NCI-H748 treated with DMSO at 0.1 percent for 48 hours (cell line): ENCODE results near the gene NDRG3.
A peak's percentile ranks its signal among the peaks of the same experiment; 100 is the strongest.

Experiments
- DNase-seq: peaks from one replicate; lab custom pipeline; 2025; lab: John Stamatoyannopoulos, UW

NDRG3 gene

DNA sequence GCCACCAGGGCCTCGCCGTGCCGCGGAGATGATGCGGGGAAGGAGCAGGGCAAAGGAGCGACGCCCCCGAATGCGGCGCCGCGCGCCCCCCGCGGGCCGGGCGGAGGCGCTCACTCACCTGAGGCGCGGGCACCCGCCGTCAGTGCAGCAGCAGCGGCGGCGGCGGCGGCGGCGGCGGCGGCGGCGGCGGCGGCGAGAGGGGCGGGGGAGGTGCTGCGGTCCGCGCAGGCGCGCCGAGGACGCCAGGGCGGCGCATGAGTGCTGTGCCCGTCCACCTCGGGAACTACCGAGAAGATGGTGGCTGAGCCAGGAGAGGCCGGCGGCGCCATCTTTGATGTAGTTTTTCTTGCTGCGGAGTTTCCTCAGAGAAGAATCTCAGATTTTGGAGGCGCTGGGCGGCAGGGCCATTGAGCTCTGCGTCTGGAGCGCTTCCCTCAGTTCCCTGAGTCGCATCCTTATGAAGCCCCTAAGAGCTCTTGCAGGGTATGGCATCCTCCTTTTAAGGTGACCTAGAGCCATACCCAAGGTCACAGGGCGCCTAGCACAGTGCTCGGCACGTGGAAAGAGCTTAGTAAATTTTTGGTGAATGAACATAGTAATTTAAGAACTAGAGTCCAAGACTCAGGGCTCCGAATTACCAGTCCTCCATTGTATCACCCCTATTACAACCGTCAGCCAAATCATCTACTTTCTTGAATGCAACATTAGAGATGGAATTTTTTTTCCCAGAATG, at the start of gene NDRG3:
Gene NDRG3, minus strand, starts transcription at position 164 of the 733 bp plus-strand sequence. CDS start 24,355 bp downstream, outside the sequence.
- DNase-seq: peak; percentile 76

- DNase-seq: no peak
Observed at GRCh38 chr20:36794116-36794474, 48.2 kb upstream of the NDRG3 start.

GRCh38 chr20:36793294-36794115, 47.6 kb upstream of the NDRG3 start:
- no peak for DNase-seq

- DNase-seq: no peak
Observed at GRCh38 chr20:36792422-36792821, 46.5 kb upstream of the NDRG3 start.

DNA sequence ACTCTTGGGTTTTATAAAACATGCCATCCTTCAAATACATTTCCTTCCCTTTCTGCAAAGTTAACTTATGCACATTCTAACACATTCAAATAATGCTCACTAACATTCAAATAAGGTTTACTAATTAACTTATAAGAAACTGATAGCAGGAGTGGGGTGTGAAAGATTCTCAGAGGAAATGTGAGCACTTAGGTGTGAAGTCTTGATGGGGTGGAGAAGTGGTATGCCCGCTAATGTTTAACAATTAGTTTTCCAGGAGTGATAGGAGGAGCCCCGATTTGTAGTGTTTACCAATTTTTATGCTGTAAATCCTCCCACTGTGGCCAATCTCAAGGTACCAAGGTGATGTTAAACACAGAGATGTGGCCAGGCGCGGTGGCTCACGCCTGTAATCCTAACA, 46.0 kb upstream of the NDRG3 start:
- DNase-seq: no peak

GRCh38 chr20:36786663-36787062, 40.8 kb upstream of the NDRG3 start:
- no peak for DNase-seq

- DNase-seq: no peak
Observed at GRCh38 chr20:36786246-36786645, 40.4 kb upstream of the NDRG3 start.

GRCh38 chr20:36785308-36785707, 39.4 kb upstream of the NDRG3 start:
- no peak for DNase-seq

DNA sequence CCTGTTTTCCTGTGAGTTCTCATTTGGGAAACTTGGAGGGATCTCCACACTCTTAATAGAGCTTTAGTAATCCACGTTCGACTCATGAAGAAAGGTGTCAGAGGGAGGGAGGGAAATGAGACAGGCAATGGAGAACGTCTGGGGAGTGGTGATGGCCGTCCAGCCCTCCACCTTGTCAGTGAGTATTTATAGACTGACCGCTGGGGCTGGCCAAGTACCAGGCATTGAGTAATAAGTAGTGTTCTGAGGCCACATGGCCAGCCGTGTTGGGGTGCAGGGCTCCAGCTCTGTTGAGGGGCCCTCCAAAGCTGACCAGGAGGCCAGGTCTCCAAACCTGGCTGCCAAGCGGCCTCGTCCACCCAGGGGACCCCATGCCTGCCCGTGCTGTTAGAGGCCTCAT, 39.0 kb upstream of the NDRG3 start:
- no peak for DNase-seq

GRCh38 chr20:36784116-36784515, 38.2 kb upstream of the NDRG3 start:
- no peak for DNase-seq

DNA sequence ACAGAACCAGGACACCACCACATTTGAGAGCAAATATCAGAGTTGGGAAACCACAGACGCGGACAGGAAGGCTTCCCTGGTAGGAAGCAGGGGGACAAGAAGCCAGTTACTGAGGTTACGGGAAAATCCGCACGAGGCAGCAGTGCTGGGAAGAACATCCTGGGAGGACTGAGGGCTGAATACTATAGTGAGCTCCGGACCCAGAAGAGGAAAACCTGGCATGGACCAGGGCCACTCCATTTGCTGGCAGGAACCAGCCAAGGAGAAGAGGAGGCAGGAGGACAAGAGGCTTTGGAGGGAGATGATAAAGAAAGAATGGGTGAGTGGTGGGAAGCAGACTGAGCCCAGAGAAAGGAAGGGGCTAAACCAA, 33.8 kb upstream of the NDRG3 start:
- DNase-seq: no peak

GRCh38 chr20:36778831-36779655, 33.2 kb upstream of the NDRG3 start:
- no peak for DNase-seq

- DNase-seq: no peak
Observed at GRCh38 chr20:36777576-36777975, 31.7 kb upstream of the NDRG3 start.

DNA sequence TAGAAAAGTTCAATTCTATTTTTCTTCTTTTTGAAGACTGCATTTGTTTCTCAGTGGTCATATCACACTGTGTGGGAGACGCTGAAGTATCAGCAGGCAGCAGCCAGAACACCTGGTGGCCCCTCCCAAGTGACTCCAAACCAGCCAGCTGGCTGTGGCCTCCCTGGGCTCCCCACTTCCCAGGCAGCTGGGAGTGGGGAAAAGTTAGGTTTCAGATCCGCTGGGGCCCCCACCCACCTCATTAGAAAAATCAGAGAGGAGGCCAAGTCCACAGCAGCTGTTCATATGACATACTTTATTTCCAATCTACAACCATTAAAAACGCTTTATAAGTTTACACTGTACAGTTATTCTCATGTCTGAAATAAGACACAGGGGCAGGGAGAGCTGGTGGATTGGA, 31.3 kb upstream of the NDRG3 start:
- DNase-seq: no peak

- no peak for DNase-seq
Observed at GRCh38 chr20:36775826-36776225, 29.9 kb upstream of the NDRG3 start.

DNA sequence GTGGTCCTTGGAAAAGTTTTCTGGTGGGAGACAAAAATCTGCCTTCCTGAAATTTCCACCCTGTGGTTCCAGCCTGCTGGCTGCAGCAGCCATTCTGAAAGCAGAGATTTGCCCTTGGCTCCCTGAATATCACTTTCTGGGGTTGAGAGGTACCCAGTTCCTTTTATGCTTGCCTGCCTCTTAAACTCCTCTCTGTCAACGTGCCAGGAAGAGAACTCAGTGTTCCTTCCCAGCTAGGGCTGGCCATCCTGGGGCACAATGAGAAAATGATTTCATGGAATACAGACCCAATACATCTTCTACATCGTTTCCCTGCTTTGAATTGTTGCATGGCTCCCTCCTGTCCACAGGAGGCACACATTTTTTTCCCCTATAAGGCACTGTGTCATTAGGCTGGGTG, 29.3 kb upstream of the NDRG3 start:
- no peak for DNase-seq

DNA sequence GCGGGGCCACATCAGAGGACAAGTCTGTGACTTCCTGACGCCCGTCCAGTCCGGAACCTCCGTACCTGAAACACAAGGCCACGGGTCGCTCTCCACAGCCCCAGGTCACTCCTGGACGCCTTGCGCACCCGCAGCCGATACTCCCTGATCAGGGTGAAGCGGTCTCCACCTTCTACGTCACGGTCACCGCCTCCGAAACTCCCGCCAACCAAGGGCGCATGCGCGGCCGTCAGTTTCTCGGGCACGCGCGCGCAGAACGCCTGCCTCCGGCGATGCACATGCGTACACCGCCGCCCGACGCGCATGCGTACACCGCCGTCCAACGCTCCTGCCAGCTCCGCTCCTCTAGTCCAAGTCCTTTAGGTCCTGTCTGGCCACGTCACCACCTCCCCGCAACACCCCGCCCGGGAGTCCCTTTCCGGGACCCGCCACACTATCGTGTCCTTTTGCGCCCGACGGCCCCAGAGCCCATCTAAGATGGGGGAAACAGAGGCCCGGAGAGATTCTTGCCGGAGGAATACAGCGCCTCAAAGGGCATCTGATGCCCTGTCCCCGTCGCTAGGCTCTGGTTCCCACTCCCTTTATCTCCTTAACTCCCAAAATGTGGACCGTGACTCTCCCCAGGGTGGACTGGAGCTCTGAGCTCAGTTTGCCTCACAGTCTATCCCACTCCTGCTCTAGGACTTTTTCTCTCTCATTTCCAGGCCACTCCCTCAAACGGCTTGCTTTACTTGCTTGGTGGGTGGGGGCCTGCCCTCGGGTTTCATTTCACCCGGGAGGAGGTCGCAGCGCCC, 27.9 kb upstream of the NDRG3 start, which contains the start of gene DSN1:
Gene DSN1, minus strand, starts transcription at position 167 of the 794 bp plus-strand sequence. CDS start 2,305 bp downstream, outside the sequence.
- peak; percentile 95 for DNase-seq

- no peak for DNase-seq
Observed at GRCh38 chr20:36773107-36773596, 27.3 kb upstream of the NDRG3 start.

DNA sequence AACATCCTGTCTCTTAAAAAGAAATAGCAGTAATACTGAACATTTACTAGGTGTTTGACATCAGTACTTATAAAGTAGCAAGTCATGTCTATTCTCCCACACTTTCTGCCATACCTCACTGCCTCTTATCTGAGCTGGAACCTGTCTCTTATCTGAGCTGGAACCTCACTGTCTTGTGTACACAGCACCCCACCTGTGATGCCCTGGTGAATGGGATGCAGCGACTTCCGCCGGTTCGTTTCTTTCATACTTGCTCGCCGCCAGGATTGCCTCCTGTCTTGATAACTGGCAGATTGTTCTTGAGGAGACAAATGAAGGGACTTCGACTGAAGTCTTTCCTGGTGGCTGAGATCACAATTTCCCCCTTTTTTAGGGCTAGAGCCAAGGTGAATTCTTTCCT, 24.8 kb upstream of the NDRG3 start:
- no peak for DNase-seq

GRCh38 chr20:36768768-36769430, 23.0 kb upstream of the NDRG3 start:
- DNase-seq: no peak

GRCh38 chr20:36761125-36761524, 15.2 kb upstream of the NDRG3 start:
- no peak for DNase-seq
